Kasumi-1 (cell line): ENCODE results near the gene IGSF5.
"Not testable (repeated sequence)": the region's sequence is repeated elsewhere in the genome, so short reads cannot be mapped to it uniquely, and the experiment has no call there.

ENCODE experiments used
- DNase-seq, 2 experiments: peaks; one replicate each; lab custom pipeline; 2025; lab: John Stamatoyannopoulos, UW

IGSF5 gene

GRCh38 chr21:39738566-39738965 lies 6.4 kb upstream of the IGSF5 start:
- DNase-seq: no peak

GRCh38 chr21:39739531-39739930 lies 5.5 kb upstream of the IGSF5 start:
- DNase-seq: not testable (repeated sequence)

DNA sequence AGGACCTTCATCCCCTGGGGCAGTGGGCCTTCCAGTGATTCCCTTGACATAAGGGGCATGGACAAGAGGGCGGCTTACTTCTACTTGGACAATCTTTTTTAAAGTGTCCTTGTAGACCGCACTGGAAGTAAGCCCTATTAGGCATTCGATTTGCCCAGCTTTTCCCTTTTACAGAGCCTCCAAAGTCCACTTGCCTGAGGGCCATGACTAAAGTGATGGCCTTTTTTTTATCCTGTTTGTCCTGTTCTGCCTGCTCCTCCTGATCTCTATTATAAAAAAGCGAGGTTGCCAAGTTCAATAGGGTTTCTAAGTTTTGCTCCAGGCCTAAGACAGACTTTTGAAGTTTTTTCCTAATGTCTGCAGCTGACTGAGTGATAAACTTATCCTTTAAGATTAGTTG lies 2.4 kb upstream of the IGSF5 start:
- not testable (repeated sequence) for DNase-seq

GRCh38 chr21:39745332-39745731 lies 349 bp downstream of the IGSF5 start:
- DNase-seq: not testable (repeated sequence)

DNA sequence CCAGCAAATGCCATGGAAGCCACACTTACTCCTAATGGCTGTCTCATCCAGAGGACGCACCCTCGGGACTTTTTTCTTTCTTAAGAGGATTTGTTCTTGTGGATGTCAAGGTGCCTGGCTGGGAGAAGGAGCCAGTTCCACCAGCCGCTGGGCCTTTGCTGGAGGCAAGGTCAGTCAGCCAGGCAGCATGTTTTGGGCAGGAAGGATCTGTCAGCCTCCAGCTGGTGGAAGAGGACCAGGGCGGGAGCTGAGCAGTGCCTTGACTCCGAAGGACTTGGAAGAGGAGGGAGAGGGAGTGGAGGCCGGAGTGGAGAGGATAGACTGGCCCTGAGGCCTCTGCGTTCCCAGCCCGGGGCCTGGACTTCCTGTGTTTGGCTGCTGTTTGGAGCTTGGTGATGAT lies 5.7 kb downstream of the IGSF5 start:
- DNase-seq: no peak

GRCh38 chr21:39754811-39755210 lies 9.8 kb downstream of the IGSF5 start:
- no peak for DNase-seq

DNA sequence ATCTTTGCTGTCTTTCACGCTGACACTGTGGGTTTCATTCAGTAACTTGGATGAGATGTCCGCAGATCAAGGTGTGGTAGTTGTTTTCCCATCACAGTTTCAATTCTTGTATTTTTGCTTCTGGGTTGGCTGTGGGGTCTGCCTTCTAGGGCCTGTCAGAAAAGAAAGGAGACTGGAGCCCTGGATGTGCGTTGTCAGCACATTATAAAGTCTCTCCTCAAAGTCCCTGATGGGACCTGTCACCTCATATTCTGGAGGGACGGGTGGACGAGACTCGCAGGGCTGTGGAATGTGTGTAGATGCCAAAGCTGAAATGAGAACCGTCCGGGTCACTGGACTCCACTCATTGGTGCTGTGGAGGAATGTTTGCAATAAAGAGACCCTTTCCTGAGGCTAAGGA lies 11.3 kb downstream of the IGSF5 start:
- no peak for DNase-seq

DNA sequence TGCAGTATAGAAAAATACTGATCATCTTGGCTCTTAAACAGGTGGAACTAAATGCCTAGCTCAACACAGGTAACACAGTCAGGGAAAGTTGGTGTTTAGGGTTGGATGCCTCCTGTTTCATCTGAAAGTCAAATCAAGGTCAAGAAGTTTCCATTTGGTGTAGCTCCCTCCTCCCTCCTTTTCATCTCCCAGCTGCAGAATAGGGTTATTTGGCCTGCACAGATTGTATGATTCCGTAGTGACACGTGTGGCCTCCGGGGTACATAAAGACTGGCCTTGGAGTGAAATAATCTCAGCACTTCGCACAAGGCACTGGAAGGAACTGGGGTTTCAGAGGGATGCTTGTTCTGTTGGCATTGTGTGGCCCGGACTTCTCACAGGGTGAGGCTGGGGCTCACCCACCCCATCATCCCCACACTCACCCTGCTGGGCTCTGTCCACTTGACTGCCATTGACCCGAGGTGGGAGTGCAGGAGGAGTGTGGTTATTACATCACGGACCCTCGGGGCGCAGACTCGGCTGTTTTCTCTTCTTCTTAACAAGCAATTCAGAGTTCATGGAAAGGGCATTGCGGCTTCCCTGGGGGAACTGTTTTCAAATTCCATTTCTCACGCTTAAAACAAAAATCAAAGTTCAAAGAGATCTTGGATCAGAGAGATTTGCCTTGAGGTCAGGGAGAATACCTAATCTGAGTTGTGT lies 18.4 kb downstream of the IGSF5 start:
- no peak for DNase-seq

GRCh38 chr21:39774227-39774626 lies 29.2 kb downstream of the IGSF5 start:
- no peak for DNase-seq

GRCh38 chr21:39775816-39776215 lies 30.8 kb downstream of the IGSF5 start:
- no peak for DNase-seq

GRCh38 chr21:39776589-39776988 lies 31.6 kb downstream of the IGSF5 start:
- peak in 1 of 2 experiments; percentile 2 for DNase-seq

GRCh38 chr21:39781331-39781730 lies 36.3 kb downstream of the IGSF5 start:
- no peak for DNase-seq

DNA sequence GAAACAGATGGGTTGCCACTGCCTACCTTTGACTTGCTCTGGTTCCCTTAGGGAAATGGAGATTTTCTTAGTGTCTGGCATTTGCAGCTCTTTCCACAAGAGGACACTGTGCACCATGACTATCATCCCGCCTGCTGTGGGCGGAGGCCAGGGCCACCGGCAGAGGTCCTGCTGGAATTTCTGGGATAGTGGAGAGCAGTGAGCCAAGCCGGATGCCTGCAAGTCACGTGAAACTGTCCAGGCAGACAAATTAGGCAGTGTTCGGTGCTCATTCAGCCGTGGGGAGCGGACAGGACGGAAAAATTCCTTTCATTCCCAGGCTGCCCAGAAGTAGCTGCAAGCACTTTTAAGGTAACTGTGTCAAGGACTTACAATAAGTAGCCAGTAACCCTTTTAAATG lies 43.4 kb downstream of the IGSF5 start:
- DNase-seq: peak; percentile 10 to 20

DNA sequence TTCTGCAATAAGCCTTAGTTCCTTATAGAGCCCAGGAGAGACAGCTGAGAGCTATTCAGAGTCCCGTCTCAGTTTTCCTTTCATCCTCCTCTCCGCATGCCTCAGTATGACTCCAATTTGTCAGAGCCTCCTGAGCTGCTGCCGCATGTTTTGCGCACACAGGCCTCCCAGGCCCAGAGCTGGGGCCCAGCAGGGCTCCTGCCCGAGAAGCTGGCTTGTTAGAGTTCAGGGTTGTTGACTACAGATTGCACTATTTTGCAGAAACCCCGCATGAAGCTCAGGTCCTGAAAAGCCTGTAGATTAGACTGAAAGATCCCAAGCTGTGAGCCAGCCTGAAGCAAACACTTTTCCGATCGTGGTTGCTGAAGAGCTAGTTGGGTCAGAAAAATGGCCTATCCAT lies 51.5 kb downstream of the IGSF5 start:
- no peak for DNase-seq

GRCh38 chr21:39799178-39799577 lies 54.2 kb downstream of the IGSF5 start:
- no peak for DNase-seq

- DNase-seq: no peak
These were observed 55.3 kb downstream of the IGSF5 start for GRCh38 chr21:39800311-39800710.

DNA sequence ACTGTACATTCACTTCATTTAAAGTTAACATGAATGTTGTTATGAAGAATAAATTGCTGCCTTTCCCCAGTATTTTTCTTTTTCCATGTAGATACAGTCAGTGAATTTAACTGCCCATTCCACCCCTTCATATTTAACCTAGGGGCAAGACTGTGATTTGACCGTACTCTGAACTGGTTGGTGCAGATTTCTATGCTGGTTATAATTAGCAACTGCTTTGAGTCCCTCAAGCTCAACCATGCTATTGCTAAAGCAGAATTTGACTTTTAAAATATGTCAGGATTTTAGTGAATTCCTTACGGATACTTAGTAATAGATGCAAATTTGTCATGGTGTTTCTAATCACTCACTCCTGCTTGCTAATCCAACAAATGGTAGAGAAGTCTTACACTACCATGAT lies 57.2 kb downstream of the IGSF5 start:
- no peak for DNase-seq

DNA sequence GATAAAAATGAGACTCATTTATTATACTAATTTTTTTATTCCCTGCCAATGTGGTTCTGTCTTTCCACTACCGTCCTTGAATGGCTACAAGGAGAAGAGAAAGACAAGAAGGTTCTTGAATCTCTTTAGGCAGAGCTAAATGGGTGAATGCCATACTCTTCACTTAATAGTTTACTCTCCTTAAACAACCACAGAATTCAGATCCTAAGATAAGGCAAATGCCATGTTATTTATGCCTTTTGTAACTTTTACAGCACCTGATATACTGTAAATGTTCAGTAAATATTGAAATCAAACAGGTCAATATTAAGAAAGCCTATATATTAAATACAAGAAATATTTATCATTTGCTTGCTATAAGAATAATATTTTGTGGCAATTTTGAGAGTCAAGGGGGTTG lies 58.4 kb downstream of the IGSF5 start:
- DNase-seq: no peak

DNA sequence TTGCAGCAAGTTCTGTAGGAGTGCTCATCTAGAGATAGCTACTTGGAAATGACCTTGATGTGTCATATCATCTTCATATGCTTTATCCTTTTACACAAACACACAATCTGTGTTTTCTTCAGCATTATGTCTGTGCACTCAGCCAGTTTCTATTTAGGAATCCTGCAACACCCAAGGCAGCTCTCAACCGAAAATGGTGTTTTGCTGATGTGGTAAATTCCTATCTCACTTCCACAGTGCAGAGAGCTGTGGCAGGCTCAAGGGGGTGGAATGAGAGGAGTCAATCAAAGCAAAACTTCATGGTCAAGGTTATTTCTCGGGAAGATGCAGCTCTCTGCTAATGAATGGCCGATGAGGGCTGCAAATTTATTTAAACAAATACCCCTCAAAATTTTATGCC lies 59.3 kb downstream of the IGSF5 start:
- no peak for DNase-seq

DNA sequence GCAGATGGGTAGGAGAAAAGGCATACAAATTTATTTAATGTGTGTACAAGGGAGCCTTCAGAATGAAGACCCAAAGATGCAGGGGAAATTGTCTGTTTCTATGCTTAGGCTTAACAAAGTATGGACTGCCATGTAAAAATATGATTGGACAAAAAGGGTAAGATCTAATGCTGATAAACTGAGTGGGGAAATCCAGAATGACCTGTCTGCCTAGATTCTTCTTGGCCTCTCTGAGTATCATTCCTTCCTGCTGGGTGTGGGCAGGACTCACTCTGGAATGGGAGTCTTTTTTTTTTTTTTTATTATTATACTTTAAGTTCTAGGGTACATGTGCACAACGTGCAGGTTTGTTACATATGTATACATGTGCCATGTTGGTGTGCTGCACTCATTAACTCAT lies 61.0 kb downstream of the IGSF5 start:
- no peak for DNase-seq

GRCh38 chr21:39807738-39808137 lies 62.8 kb downstream of the IGSF5 start:
- DNase-seq: no peak

- DNase-seq: no peak
These were observed 65.0 kb downstream of the IGSF5 start for GRCh38 chr21:39809936-39810335.

- DNase-seq: no peak
These were observed 68.0 kb downstream of the IGSF5 start for GRCh38 chr21:39812983-39813382.

- DNase-seq: no peak
These were observed 73.6 kb downstream of the IGSF5 start for GRCh38 chr21:39818557-39818956.
